K562 (cell line): ENCODE data around the gene UPF2. TPM values are rescaled to one million over a fixed set of nuclear protein-coding genes. Genes with fewer than 3 reads are reported as not detected.
A peak's percentile ranks its signal among the peaks of the same experiment; 100 is the strongest.

ENCODE experiments used
- ATAC-seq: fragments of 200-7000 bp; cut with Tn5 transposase; 3 replicates; pipeline ENCODE4 v1.9.1; 2020; ENCODE audit warnings: moderate library complexity
- BruUV-seq: library from RNA; stranded (reverse); fragments of 400-500 nt; replicated peaks from 2 replicates; lab custom pipeline; 2021; lab: Mats Ljungman, UMichigan
- CTCF ChIA-PET: fragments of 300-600 bp; formaldehyde crosslinking; extraction: SDS; loops from one replicate; lab custom pipeline; 2021; ENCODE audit warnings: low intra/inter-chr PET ratio; lab: Yijun Ruan, JAX
- POLR2A ChIA-PET: fragments of 300-600, 350-650 bp; sonication (Branson Sonifier 250); formaldehyde crosslinking; extraction: SDS; loops from one replicate; lab custom pipeline; 2021; ENCODE audit warnings: antibody characterized with exemption, inconsistent platforms; lab: Yijun Ruan, JAX
- DNase-seq, 4 experiments: peaks; one replicate each; pipeline versions ENCODE4 v3.0.0 to v3.0.0-alpha.2; 2011 to 2018; ENCODE audit warnings: low spot score in 3 of 4, mixed read lengths in 3 of 4; ENCODE audit errors: extremely low read depth in 1 of 4
- FAIRE-seq: peaks from 2 replicates; lab custom pipeline; 2011; peaks lifted over from hg19 to GRCh38; lab: Jason Lieb, UNC
- H2AFZ ChIP-seq: 2 replicates; pipeline ENCODE4 v1.6.0; 2011; ENCODE audit warnings: low read depth, low read length, control low read depth, inconsistent platforms
- H3K27ac ChIP-seq: fragments of 200-600 bp; 3 replicates; pipeline ENCODE4 v1.8.0; 2011; ENCODE audit warnings: low read depth, mild to moderate bottlenecking, control low read depth, inconsistent platforms, low read length, moderate library complexity, mixed read lengths; ENCODE audit errors: extremely low read depth
- H3K27me3 ChIP-seq, 2 experiments: fragments of 300-600 bp in 1 of 2; 2 replicates in 1 of 2; 3 replicates in 1 of 2; pipeline versions ENCODE4 v1.6.0 to v1.8.0; 2011; ENCODE audit warnings: inconsistent platforms in 2 of 2, low read length in 2 of 2, mild to moderate bottlenecking in 1 of 2, mixed read lengths in 1 of 2, moderate library complexity in 1 of 2; ENCODE audit not compliant: control insufficient read depth in 2 of 2, insufficient read depth in 2 of 2
- H3K36me3 ChIP-seq: fragments of 300-600 bp; 3 replicates; pipeline ENCODE4 v1.8.0; 2011; ENCODE audit warnings: mild to moderate bottlenecking, low read length, inconsistent platforms; ENCODE audit not compliant: control insufficient read depth, insufficient read depth
- H3K4me1 ChIP-seq, 2 experiments: fragments of 200-600 bp in 1 of 2; replicated peaks in 1 of 2; 2 replicates in 1 of 2; 3 replicates in 1 of 2; pipeline versions ENCODE4 v1.5.1 to v1.8.0; 2011; ENCODE audit warnings: inconsistent platforms in 2 of 2, low read length in 2 of 2, mild to moderate bottlenecking in 1 of 2, mixed read lengths in 1 of 2, moderate library complexity in 1 of 2; ENCODE audit not compliant: control insufficient read depth in 2 of 2, insufficient read depth in 2 of 2
- H3K4me2 ChIP-seq: 2 replicates; pipeline ENCODE4 v1.6.1; 2011; ENCODE audit warnings: low read length, control low read depth, inconsistent platforms, mixed read lengths; ENCODE audit not compliant: insufficient read depth
- H3K4me3 ChIP-seq: fragments of 200-600 bp; sonication (generic), shearing (Covaris generic); 2 replicates; pipeline ENCODE4 v1.5.1; 2016; ENCODE audit warnings: control low read depth, inconsistent platforms
- H3K79me2 ChIP-seq: fragments of 200-600 bp; 3 replicates; pipeline ENCODE4 v1.8.0; 2011; ENCODE audit warnings: low read length, inconsistent platforms; ENCODE audit not compliant: control insufficient read depth, insufficient read depth
- H3K9ac ChIP-seq, 2 experiments: 2 replicates each; pipeline versions ENCODE4 v1.6.0 to v1.6.1; 2011; ENCODE audit warnings: low read depth in 2 of 2, low read length in 2 of 2, control low read depth in 1 of 2, inconsistent platforms in 1 of 2, mild to moderate bottlenecking in 1 of 2, mixed read lengths in 1 of 2; ENCODE audit not compliant: insufficient read depth in 1 of 2
- H3K9me1 ChIP-seq: one replicate; pipeline ENCODE4 v1.6.0; 2011; ENCODE audit warnings: inconsistent platforms, mild to moderate bottlenecking, low read length, moderate library complexity; ENCODE audit not compliant: control insufficient read depth, insufficient read depth
- H3K9me3 ChIP-seq: replicated peaks from 2 replicates; pipeline ENCODE4 v1.5.1; 2011; ENCODE audit warnings: low read depth, low read length, inconsistent platforms; ENCODE audit not compliant: control insufficient read depth, insufficient read depth
- H4K20me1 ChIP-seq: replicated peaks from 2 replicates; pipeline ENCODE4 v1.6.1; 2011; ENCODE audit warnings: low read length, inconsistent platforms, mixed read lengths; ENCODE audit not compliant: control insufficient read depth, insufficient read depth
- BACH1 ChIP-seq: fragments of 200-800 bp; sonication (Bioruptor generic); IDR thresholded peaks from 2 replicates; pipeline ENCODE4 v1.6.1; 2016; ENCODE audit warnings: missing genetic modification characterization, missing compliant biosample characterization
- HDAC2 ChIP-seq: fragments of 450-650 bp; IDR thresholded peaks from 2 replicates; pipeline ENCODE4 v1.6.1; 2016; ENCODE audit warnings: mild to moderate bottlenecking
- HNRNPL ChIP-seq: fragments of 200-400 bp; formaldehyde crosslinking; IDR thresholded peaks from 2 replicates; pipeline ENCODE4 v1.6.1; 2017; ENCODE audit warnings: low read depth, mild to moderate bottlenecking, low read length
- HSF4 ChIP-seq: fragments of 250-450 bp; sonication (Bioruptor Pico); IDR thresholded peaks from 2 replicates; pipeline ENCODE4 v2.1.2; 2022; ENCODE audit warnings: mild to moderate bottlenecking, moderate library complexity, borderline replicate concordance
- ID3 ChIP-seq, 2 experiments: fragments of 250-450 bp in 1 of 2; fragments of 450-650 bp in 1 of 2; sonication (Bioruptor Pico) in 1 of 2; IDR thresholded peaks; 2 replicates each; pipeline versions ENCODE4 v1.6.1 to v1.8.0; 2016 to 2021; ENCODE audit warnings: mild to moderate bottlenecking in 2 of 2, moderate library complexity in 2 of 2, missing compliant biosample characterization in 1 of 2, missing genetic modification characterization in 1 of 2
- KAT2B ChIP-seq: IDR thresholded peaks from one replicate; pipeline ENCODE4 v1.6.1; 2012; ENCODE audit warnings: low read depth, mild to moderate bottlenecking, control low read depth, inconsistent platforms, low read length, moderate library complexity
- MCM5 ChIP-seq: fragments of 450-650 bp; IDR thresholded peaks from 2 replicates; pipeline ENCODE4 v1.6.1; 2016; ENCODE audit warnings: low read depth
- NR2C2 ChIP-seq, 2 experiments: fragments of 200-800 bp in 1 of 2; sonication (Bioruptor generic) in 1 of 2; sonication (generic) in 1 of 2; formaldehyde crosslinking in 1 of 2; IDR thresholded peaks; 2 replicates each; pipeline versions ENCODE4 v1.6.1 to v1.8.0; 2016 to 2022; ENCODE audit warnings: mild to moderate bottlenecking in 1 of 2, missing compliant biosample characterization in 1 of 2, missing genetic modification characterization in 1 of 2, missing genetic modification reagents in 1 of 2
- SMAD4 ChIP-seq: fragments of 250-450 bp; sonication (Bioruptor Pico); conservative IDR thresholded peaks from 2 replicates; pipeline ENCODE4 v1.8.0; 2021; ENCODE audit warnings: inconsistent platforms, mild to moderate bottlenecking, moderate library complexity
- STAG1 ChIP-seq: sonication (generic); formaldehyde crosslinking; IDR thresholded peaks from 2 replicates; pipeline ENCODE4 v1.5.0; 2020; ENCODE audit warnings: missing genetic modification reagents, borderline replicate concordance
- THRA ChIP-seq: fragments of 450-650 bp; IDR thresholded peaks from 2 replicates; pipeline ENCODE4 v1.6.1; 2017; ENCODE audit warnings: mild to moderate bottlenecking, moderate library complexity
- YY1 ChIP-seq, 3 experiments: IDR thresholded peaks; 2 replicates each; pipeline ENCODE4 v1.6.1; 2011; ENCODE audit warnings: low read length in 2 of 3, mild to moderate bottlenecking in 2 of 3, moderate library complexity in 2 of 3, borderline replicate concordance in 1 of 3, control low read depth in 1 of 3, low read depth in 1 of 3; ENCODE audit not compliant: insufficient read depth in 3 of 3, insufficient replicate concordance in 2 of 3, control insufficient read depth in 1 of 3, insufficient read length in 1 of 3; ENCODE audit errors: extremely low read depth in 1 of 3
- ZNF165 ChIP-seq: fragments of 250-450 bp; sonication (Bioruptor Pico); IDR thresholded peaks from 2 replicates; pipeline ENCODE4 v1.4.0; 2020; ENCODE audit warnings: borderline replicate concordance
- ZNF217 ChIP-seq: sonication (generic); formaldehyde crosslinking; IDR thresholded peaks from 2 replicates; pipeline ENCODE4 v1.8.0; 2022; ENCODE audit warnings: mild to moderate bottlenecking, missing genetic modification reagents
- ZNF316 ChIP-seq: fragments of 450-650 bp; IDR thresholded peaks from 2 replicates; pipeline ENCODE4 v1.6.1; 2016
- ZNF408 ChIP-seq: fragments of 250-450 bp; sonication (Bioruptor Pico); IDR thresholded peaks from 2 replicates; pipeline ENCODE4 v1.4.0; 2020; ENCODE audit warnings: low read depth, mild to moderate bottlenecking, moderate library complexity
- ZNF518B ChIP-seq: fragments of 250-450 bp; sonication (Bioruptor Pico); IDR thresholded peaks from 2 replicates; pipeline ENCODE4 v1.5.0; 2021; ENCODE audit warnings: mild to moderate bottlenecking, moderate library complexity
- WGBS: fragments of 100-300 bp; shearing (Covaris generic); methylation state at CpG from one replicate; pipeline ENCODE4 v1.1.6; 2016; ENCODE audit warnings: low coverage, mixed read lengths; ENCODE audit not compliant: insufficient coverage; ENCODE audit errors: missing lambda C conversion rate; 5-methylcytosine and 5-hydroxymethylcytosine counted together
- in situ Hi-C: fragments of 300-500 bp; cut with MboI; formaldehyde crosslinking; loops from 4 replicates; pipeline ENCODE4 v1.15.0; 2018; ENCODE audit warnings: inconsistent platforms, mixed read lengths
- intact Hi-C: fragments of 100-400 bp; cut with micrococcal nuclease; formaldehyde crosslinking; loops from 2 replicates; pipeline ENCODE4 v1.14.2; 2022
- polyA plus RNA-seq, 8 experiments: library from polyadenylated mRNA; depleted of rRNA in 4 of 8; stranded (reverse) in 5 of 8; unstranded in 3 of 8; fragments of >200 nt; fragmentation: Nextera tagmentation in 2 of 8; fragmentation: Illumina TruSeq in 1 of 8; extraction: Ambion mirVana in 2 of 8; extraction: Trizol in 1 of 8; gene quantifications; 2 replicates each; pipeline versions ENCODE4 v1.2.1 to v1.2.3, GENCODE V29; 2011 to 2014; ENCODE audit warnings: inconsistent platforms in 1 of 8, missing spikeins in 1 of 8
- total RNA-seq, 7 experiments: library from RNA; depleted of rRNA in 6 of 7; stranded (reverse); fragments of >200 nt in 6 of 7; fragmentation: Illumina TruSeq in 2 of 7; extraction: Trizol in 2 of 7; gene quantifications; 2 replicates each; pipeline versions ENCODE4 v1.2.1 to v1.2.3, GENCODE V29; 2011 to 2021; ENCODE audit warnings: low replicate concordance in 1 of 7

The UPF2 gene
- total and polyA plus RNA-seq, 9 of the 15 experiments (the other 6 are each of a cell fraction or from before 2014, with no cell fraction given) = 13.9 to 37.7 (median 23.7) TPM

GRCh38 chr10:11934262-11934661 is 108.3 kb downstream of the UPF2 start:
- Histone ChIP-seq H3K4me3 (no peak overlapping the region), H4K20me1 (no peaks in the 10 kb centered on the region), H3K9me3 (no peaks in the 10 kb centered on the region), H3K27me3 (no peaks in the 10 kb centered on the region), H3K9ac (no peak overlapping the region), H3K36me3 (peaks cover 61% of the 10 kb centered on the region), H3K4me1 (no peaks in the 10 kb centered on the region), H3K27ac (no peak overlapping the region), H3K9me1 (no peaks in the 10 kb centered on the region), H2AFZ (no peak overlapping the region), H3K79me2 (no peaks in the 10 kb centered on the region), H3K4me2 (no peak overlapping the region)
- WGBS = 74% methylated on average over 7 of the region's 7 CpGs
- intact Hi-C loops (no loop called here), in situ Hi-C loops (no loop called here)
- ChIA-PET CTCF (no interaction called here), POLR2A (interaction anchor here (1.2 kb wide), 1 partner anchor 9 kb away, joined by 4 read pairs; no protein-coding TSS in a partner anchor)
- peak; percentile 55 for ATAC-seq
- DNase-seq = no peak
- TF ChIP-seq KAT2B (no peak), ZNF518B (CRISPR knock-in tag) (no peak), HDAC2 (no peak), BACH1 (tag) (no peak), YY1 (IDR thresholded peaks at IDR 0.05; ENCODE audit: borderline replicate concordance in 1 of 3, control insufficient read depth in 1 of 3, extremely low read depth in 1 of 3, insufficient read depth in 3 of 3, insufficient read length in 1 of 3, insufficient replicate concordance in 2 of 3, low read depth in 1 of 3, low read length in 2 of 3) (no peak), STAG1 (no peak), NR2C2 (CRISPR knock-in tag; IDR thresholded peaks at IDR 0.05) (no peak), NR2C2 (tag; IDR thresholded peaks at IDR 0.05) (no peak), ZNF217 (no peak), HSF4 (CRISPR knock-in tag) (no peak), ID3 (CRISPR knock-in tag; IDR thresholded peaks at IDR 0.05) (no peak), ID3 (tag; IDR thresholded peaks at IDR 0.05) (no peak), MCM5 (no peak), ZNF316 (no peak), ZNF408 (CRISPR knock-in tag) (no peak), HNRNPL (no peak), THRA (no peak), ZNF165 (no peak), SMAD4 (CRISPR knock-in tag) (no peak)
- no TSS peak for BruUV-seq
- no peak for FAIRE-seq
